GM23338 (cell line): ENCODE results near the gene KHK. TPM values are rescaled to one million over a fixed set of nuclear protein-coding genes. Genes with fewer than 3 reads are reported as not detected.
A peak's percentile ranks its signal among the peaks of the same experiment; 100 is the strongest.

Source experiments
- ATAC-seq: fragments of 200-7000 bp; cut with Tn5 transposase; 3 replicates; pipeline ENCODE4 v1.9.1; 2020
- DNase-seq: peaks from one replicate; pipeline ENCODE4 v3.0.0-alpha.2; 2015; ENCODE audit warnings: low spot score
- H2AFZ ChIP-seq: fragments of 200-600 bp; sonication (generic); 2 replicates; pipeline ENCODE4 v1.8.0; 2016; ENCODE audit warnings: antibody characterized with exemption, mild to moderate bottlenecking, moderate library complexity
- H3F3A ChIP-seq: fragments of 200-600 bp; sonication (generic); replicated peaks from 2 replicates; pipeline ENCODE4 v1.8.0; 2017; ENCODE audit warnings: antibody characterized with exemption, mixed run types, low read depth
- H3K27ac ChIP-seq: fragments of 200-600 bp; sonication (generic); 2 replicates; pipeline ENCODE4 v1.6.1; 2016; ENCODE audit warnings: low read depth
- H3K27me3 ChIP-seq: fragments of 200-600 bp; sonication (generic); 2 replicates; pipeline ENCODE4 v1.8.0; 2016; ENCODE audit warnings: mild to moderate bottlenecking, mixed run types, moderate library complexity; ENCODE audit not compliant: insufficient read depth
- H3K36me3 ChIP-seq: fragments of 200-600 bp; sonication (generic); 2 replicates; pipeline ENCODE4 v1.8.0; 2016; ENCODE audit warnings: mild to moderate bottlenecking; ENCODE audit not compliant: insufficient read depth
- H3K4me1 ChIP-seq: fragments of 200-600 bp; sonication (generic); 2 replicates; pipeline ENCODE4 v1.8.0; 2016; ENCODE audit warnings: mild to moderate bottlenecking, moderate library complexity; ENCODE audit not compliant: insufficient read depth
- H3K4me2 ChIP-seq: fragments of 200-600 bp; sonication (generic); 2 replicates; pipeline ENCODE4 v1.7.1; 2017; ENCODE audit warnings: mixed run types
- H3K4me3 ChIP-seq: fragments of 200-600 bp; sonication (generic); 2 replicates; pipeline ENCODE4 v1.6.1; 2016; ENCODE audit warnings: mixed run types
- H3K79me2 ChIP-seq: fragments of 200-600 bp; sonication (generic); replicated peaks from 2 replicates; pipeline ENCODE4 v1.8.0; 2017; ENCODE audit warnings: mild to moderate bottlenecking; ENCODE audit not compliant: insufficient read depth
- H3K9me2 ChIP-seq: fragments of 200-600 bp; sonication (generic); 2 replicates; pipeline ENCODE4 v1.8.0; 2017; ENCODE audit not compliant: insufficient read depth
- H4K20me1 ChIP-seq: fragments of 200-600 bp; sonication (generic); replicated peaks from 2 replicates; pipeline ENCODE4 v1.8.0; 2017; ENCODE audit warnings: mild to moderate bottlenecking; ENCODE audit not compliant: insufficient read depth
- H3K27ac Mint-ChIP-seq: 2 replicates; pipeline ENCODE4 v1.8.0; 2020; ENCODE audit warnings: inconsistent platforms, mild to moderate bottlenecking, moderate library complexity, mixed read lengths
- H3K27me3 Mint-ChIP-seq: 3 replicates; pipeline ENCODE4 v1.8.0; 2022; ENCODE audit warnings: low read depth, mild to moderate bottlenecking, moderate library complexity, mixed read lengths, inconsistent platforms; ENCODE audit not compliant: insufficient read depth, poor library complexity
- H3K36me3 Mint-ChIP-seq: 3 replicates; pipeline ENCODE4 v1.8.0; 2021; ENCODE audit warnings: low read depth, mild to moderate bottlenecking, inconsistent platforms, moderate library complexity, mixed read lengths
- H3K4me1 Mint-ChIP-seq: 3 replicates; pipeline ENCODE4 v1.8.0; 2020; ENCODE audit warnings: mild to moderate bottlenecking, inconsistent platforms, mixed read lengths
- H3K4me3 Mint-ChIP-seq: 3 replicates; pipeline ENCODE4 v1.8.0; 2021; ENCODE audit warnings: moderate library complexity, mild to moderate bottlenecking, inconsistent platforms, mixed read lengths
- H3K9me3 Mint-ChIP-seq: 3 replicates; pipeline ENCODE4 v1.8.0; 2020; ENCODE audit warnings: moderate library complexity, mild to moderate bottlenecking, inconsistent platforms, mixed read lengths
- CREB1 ChIP-seq: fragments of 250-450 bp; sonication (Bioruptor Pico); IDR thresholded peaks from 2 replicates; pipeline ENCODE4 v1.5.0; 2020; ENCODE audit warnings: low read depth, mild to moderate bottlenecking, moderate library complexity
- CTCF ChIP-seq, 2 experiments: fragments of 200-600 bp in 1 of 2; sonication (generic) in 1 of 2; conservative IDR thresholded peaks; 2 replicates each; pipeline versions ENCODE4 v1.5.1 to v1.6.1; 2016 to 2017; ENCODE audit warnings: antibody characterized with exemption in 2 of 2, low read depth in 2 of 2, mild to moderate bottlenecking in 2 of 2, moderate library complexity in 1 of 2
- ETS1 ChIP-seq: IDR thresholded peaks from 2 replicates; pipeline ENCODE4 v1.6.1; 2016; ENCODE audit warnings: antibody characterized with exemption
- EZH2 ChIP-seq: fragments of 200-600 bp; sonication (generic); IDR thresholded peaks from one replicate; pipeline ENCODE4 v1.8.0; 2017; ENCODE audit warnings: antibody characterized with exemption, mild to moderate bottlenecking, low read depth; ENCODE audit not compliant: unreplicated experiment
- EZH2phosphoT487 ChIP-seq: fragments of 200-600 bp; sonication (generic); IDR thresholded peaks from one replicate; pipeline ENCODE4 v1.8.1; 2018; ENCODE audit warnings: antibody characterized with exemption; ENCODE audit not compliant: unreplicated experiment
- JUNB ChIP-seq: IDR thresholded peaks from one replicate; pipeline ENCODE4 v1.6.1; 2016; ENCODE audit warnings: antibody characterized with exemption; ENCODE audit not compliant: unreplicated experiment
- NANOG ChIP-seq: IDR thresholded peaks from 2 replicates; pipeline ENCODE4 v1.6.1; 2016; ENCODE audit warnings: antibody characterized with exemption, borderline replicate concordance
- POLR2AphosphoS5 ChIP-seq: IDR thresholded peaks from 2 replicates; pipeline ENCODE4 v1.6.1; 2016; ENCODE audit warnings: antibody characterized with exemption, low read depth
- REST ChIP-seq: IDR thresholded peaks from one replicate; pipeline ENCODE4 v1.6.1; 2018; ENCODE audit warnings: antibody characterized with exemption; ENCODE audit not compliant: unreplicated experiment
- STAT1 ChIP-seq: IDR thresholded peaks from one replicate; pipeline ENCODE4 v1.6.1; 2016; ENCODE audit warnings: antibody characterized with exemption; ENCODE audit not compliant: unreplicated experiment
- ZNF114 ChIP-seq: fragments of 250-450 bp; sonication (Bioruptor Pico); IDR thresholded peaks from 2 replicates; pipeline ENCODE4 v1.5.0; 2020; ENCODE audit warnings: mild to moderate bottlenecking, moderate library complexity
- ZNF331 ChIP-seq: fragments of 250-450 bp; sonication (Bioruptor Pico); IDR thresholded peaks from 2 replicates; pipeline ENCODE4 v1.5.0; 2020; ENCODE audit warnings: low read depth, mild to moderate bottlenecking, moderate library complexity
- polyA plus RNA-seq: library from polyadenylated mRNA; unstranded; fragments of >200 nt; fragmentation: Nextera tagmentation; extraction: Ambion mirVana; gene quantifications from 2 replicates; pipeline ENCODE4 v1.2.1, GENCODE V29; 2016
- total RNA-seq: library from RNA; depleted of rRNA; stranded (reverse); fragments of >200 nt; shearing (Covaris generic); gene quantifications from 2 replicates; pipeline ENCODE4 v1.2.3, GENCODE V29; 2014

The KHK gene
- total and polyA plus RNA-seq, 2 experiments from 2014 or later: 9.7 TPM

GRCh38 chr2:27094353-27094984, 7.9 kb downstream of the KHK start (continued):
- TF ChIP-seq REST (no peak), ZNF114 (CRISPR knock-in tag) (no peak), CREB1 (no peak), ETS1 (no peak), EZH2phosphoT487 (no peak), ZNF331 (no peak), JUNB (no peak), STAT1 (no peak), POLR2AphosphoS5 (no peak), EZH2 (no peak), CTCF (conservative IDR thresholded peaks at IDR 0.05; ENCODE audit: low read depth in 2 of 2) (no peak)

GRCh38 chr2:27095427-27095744, 8.8 kb downstream of the KHK start:
- ATAC-seq (no peak), DNase-seq (no peak)
- no peaks in the 10 kb centered on the region for H3K9me2 ChIP-seq
- no peaks in the 10 kb centered on the region for H3K79me2 ChIP-seq
- H3K27ac Mint-ChIP-seq: no peak overlapping the region
- H3K4me1 ChIP-seq: peaks cover 4% of the 10 kb centered on the region; the same call in 1 of the 2 replicates
- H3K9me3 Mint-ChIP-seq: no peaks in the 10 kb centered on the region; the same call in 2 of the 3 replicates
- H3K36me3 Mint-ChIP-seq: no peaks in the 10 kb centered on the region; the same call in 2 of the 3 replicates
- H3F3A ChIP-seq: no peaks in the 10 kb centered on the region
- peaks cover 22% of the 10 kb centered on the region for H3K27me3 Mint-ChIP-seq
- peak overlapping the region; percentile 75; the same call in 1 of the 2 replicates for H3K4me2 ChIP-seq
- 0 out of 3 replicates have a peak overlapping the region, but pooled peaks have one; percentile 68 for H3K4me3 Mint-ChIP-seq
- no peaks in the 10 kb centered on the region for H3K27me3 ChIP-seq
- no peaks in the 10 kb centered on the region; the same call in 1 of the 2 replicates for H4K20me1 ChIP-seq
- H3K27ac ChIP-seq: no peak overlapping the region
- no peaks in the 10 kb centered on the region for H3K36me3 ChIP-seq
- H3K4me3 ChIP-seq: no peak overlapping the region
- H3K4me1 Mint-ChIP-seq: peaks cover 9% of the 10 kb centered on the region
- peak overlapping the region; percentile 84; the same call in 1 of the 2 replicates for H2AFZ ChIP-seq
- TF ChIP-seq JUNB (no peak), EZH2 (no peak), REST (no peak), EZH2phosphoT487 (no peak), CTCF (conservative IDR thresholded peaks at IDR 0.05; ENCODE audit: low read depth in 2 of 2) (no peak), ZNF114 (CRISPR knock-in tag) (no peak), POLR2AphosphoS5 (no peak), ETS1 (no peak), STAT1 (no peak), NANOG (no peak), ZNF331 (no peak), CREB1 (no peak)
